CD4-positive, alpha-beta T cell (primary cell): ENCODE results near the gene ANKRD1. TPM values are rescaled to one million over a fixed set of nuclear protein-coding genes. Genes with fewer than 3 reads are reported as not detected.
"Not testable (repeated sequence)": the region's sequence is repeated elsewhere in the genome, so short reads cannot be mapped to it uniquely, and the experiment has no call there.

Experiments used
- ATAC-seq: fragments of 200-7000 bp; cut with Tn5 transposase; one replicate; pipeline ENCODE4 v1.10.0; 2022; ENCODE audit warnings: mild to moderate bottlenecking; ENCODE audit not compliant: poor library complexity
- CTCF ChIA-PET: fragments of 350-600 bp; sonication (Branson Sonifier 250); formaldehyde crosslinking; loops from one replicate; lab custom pipeline; 2021; ENCODE audit warnings: antibody characterized with exemption, inconsistent platforms; lab: Charles Lee
- POLR2A ChIA-PET: fragments of 350-600 bp; sonication (Branson Sonifier 250); formaldehyde crosslinking; loops from one replicate; lab custom pipeline; 2021; ENCODE audit warnings: antibody characterized with exemption, inconsistent platforms; lab: Charles Lee
- DNase-seq, 14 experiments: peaks; one replicate each; pipeline ENCODE4 v3.0.0-alpha.2; 2013 to 2020; ENCODE audit warnings: mixed read lengths in 2 of 14
- H3K27ac ChIP-seq, 2 donors: one replicate each; pipeline versions ENCODE4 v1.5.1 to v1.7.0; 2013; ENCODE audit warnings: low read length in 2 of 2, low read depth in 1 of 2, mild to moderate bottlenecking in 1 of 2
- H3K27me3 ChIP-seq, 2 experiments: 1 replicate in 1 of 2; 2 replicates in 1 of 2; pipeline versions ENCODE4 v1.6.1 to v1.7.0; 2013; ENCODE audit warnings: low read length in 2 of 2, control low read depth in 1 of 2, mild to moderate bottlenecking in 1 of 2, moderate library complexity in 1 of 2; ENCODE audit not compliant: insufficient read depth in 2 of 2, control insufficient read depth in 1 of 2
- H3K36me3 ChIP-seq: one replicate; pipeline ENCODE4 v1.6.1; 2013; ENCODE audit warnings: low read length, control low read depth; ENCODE audit not compliant: insufficient read depth
- H3K4me1 ChIP-seq: one replicate; pipeline ENCODE4 v1.6.1; 2013; ENCODE audit warnings: low read length, control low read depth; ENCODE audit not compliant: insufficient read depth
- H3K4me3 ChIP-seq: one replicate; pipeline ENCODE4 v1.5.1; 2013; ENCODE audit warnings: mild to moderate bottlenecking, low read length, moderate library complexity
- H3K9me3 ChIP-seq, 2 experiments: 1 replicate in 1 of 2; 2 replicates in 1 of 2; pipeline versions ENCODE4 v1.6.1 to v1.7.0; 2013; ENCODE audit warnings: low read length in 2 of 2, mild to moderate bottlenecking in 2 of 2, control low read depth in 1 of 2, moderate library complexity in 1 of 2; ENCODE audit not compliant: control insufficient read depth in 1 of 2, insufficient read depth in 1 of 2
- H3K27ac Mint-ChIP-seq: one replicate; pipeline ENCODE4 v1.8.0; 2020; ENCODE audit warnings: mixed read lengths
- H3K27me3 Mint-ChIP-seq: one replicate; pipeline ENCODE4 v1.8.0; 2021; ENCODE audit warnings: mixed read lengths
- H3K36me3 Mint-ChIP-seq: one replicate; pipeline ENCODE4 v1.8.0; 2021; ENCODE audit warnings: low read depth, mixed read lengths
- H3K4me1 Mint-ChIP-seq: one replicate; pipeline ENCODE4 v1.8.0; 2021; ENCODE audit warnings: low read depth, mixed read lengths
- H3K4me3 Mint-ChIP-seq: one replicate; pipeline ENCODE4 v1.8.0; 2020; ENCODE audit warnings: mild to moderate bottlenecking, mixed read lengths
- H3K9me3 Mint-ChIP-seq: one replicate; pipeline ENCODE4 v1.8.0; 2020; ENCODE audit warnings: mixed read lengths
- CTCF ChIP-seq: fragments of 200-600 bp; IDR thresholded peaks from one replicate; pipeline ENCODE4 v1.8.0; 2022; ENCODE audit warnings: antibody characterized with exemption, mild to moderate bottlenecking
- intact Hi-C, 2 experiments: fragments of 100-400 bp; cut with DNase I in 1 of 2; cut with micrococcal nuclease in 1 of 2; formaldehyde crosslinking; loops; one replicate each; pipeline versions ENCODE4 v1.15.1 to v1.9.0; 2023 to 2025; cut with DNase I, micrococcal nuclease
- total RNA-seq, 174 experiments: library from RNA in 2 of 174; stranded (reverse) in 2 of 174; gene quantifications; one replicate each; pipeline ENCODE4 v1.2.3 and lab custom pipeline; 2021 to 2026

The ANKRD1 gene
- total RNA-seq, 2 experiments from 2014 or later = not detected

GRCh38 chr10:90905925-90906324 lies 15.0 kb downstream of the ANKRD1 start:
- no peaks in the 10 kb centered on the region for H3K9me3 Mint-ChIP-seq
- no peak overlapping the region for H3K4me3 ChIP-seq
- H3K27me3 Mint-ChIP-seq = no peaks in the 10 kb centered on the region
- CTCF ChIA-PET = no interaction called here
- TF ChIP-seq CTCF = no peak
- no peak overlapping the region for H3K4me3 Mint-ChIP-seq
- H3K27me3 ChIP-seq = no peaks in the 10 kb centered on the region
- no peak overlapping the region for H3K27ac Mint-ChIP-seq
- no peaks in the 10 kb centered on the region for H3K4me1 ChIP-seq
- peaks cover 69% of the 10 kb centered on the region for H3K36me3 Mint-ChIP-seq
- intact Hi-C loops = loop anchor here in 1 of 2 experiments (5.0 kb wide), 1 partner anchor 101 kb away; no protein-coding TSS in a partner anchor
- DNase-seq = no peak
- H3K4me1 Mint-ChIP-seq = no peaks in the 10 kb centered on the region
- no peak for ATAC-seq
- H3K9me3 ChIP-seq = no peaks in the 10 kb centered on the region
- peaks cover 21% of the 10 kb centered on the region for H3K36me3 ChIP-seq
- POLR2A ChIA-PET = no interaction called here
- no peak overlapping the region for H3K27ac ChIP-seq

GRCh38 chr10:90896916-90897315 lies 24.0 kb downstream of the ANKRD1 start:
- peaks cover 46% of the 10 kb centered on the region for H3K36me3 ChIP-seq
- ChIA-PET POLR2A (interaction anchor here (0.6 kb wide), 2 partner anchors 166 to 355 kb away, joined by 3 to 4 read pairs; no protein-coding TSS in a partner anchor), CTCF (interaction anchor here (2.0 kb wide), 1 partner anchor 14 kb away, joined by 7 read pairs; no protein-coding TSS in a partner anchor)
- H3K27me3 ChIP-seq, intact Hi-C loops, H3K9me3 ChIP-seq, H3K9me3 Mint-ChIP-seq, H3K27ac Mint-ChIP-seq, H3K27ac ChIP-seq, H3K27me3 Mint-ChIP-seq, ATAC-seq, H3K4me3 Mint-ChIP-seq, H3K4me1 ChIP-seq, H3K4me3 ChIP-seq: not testable (repeated sequence)
- H3K36me3 Mint-ChIP-seq = peaks cover 83% of the 10 kb centered on the region
- peak in 1 of 14 experiments; percentile 27 for DNase-seq
- H3K4me1 Mint-ChIP-seq = peaks cover 27% of the 10 kb centered on the region

- no peak overlapping the region for H3K27ac Mint-ChIP-seq
- no peak overlapping the region for H3K4me3 ChIP-seq
- peaks cover 2% of the 10 kb centered on the region for H3K4me1 ChIP-seq
- ATAC-seq (no peak), DNase-seq (no peak)
- ChIA-PET POLR2A (no interaction called here), CTCF (interaction anchor here (3.5 kb wide), 1 partner anchor 18 kb away, joined by 12 read pairs; no protein-coding TSS in a partner anchor)
- intact Hi-C loops = no loop called here
- no peak for TF ChIP-seq CTCF
- H3K27me3 Mint-ChIP-seq = no peaks in the 10 kb centered on the region
- H3K9me3 Mint-ChIP-seq = no peaks in the 10 kb centered on the region
- no peaks in the 10 kb centered on the region for H3K9me3 ChIP-seq
- peaks cover 67% of the 10 kb centered on the region for H3K36me3 ChIP-seq
- no peaks in the 10 kb centered on the region for H3K27me3 ChIP-seq
- peaks cover 86% of the 10 kb centered on the region for H3K36me3 Mint-ChIP-seq
- no peak overlapping the region for H3K4me3 Mint-ChIP-seq
- H3K27ac ChIP-seq = no peak overlapping the region
- H3K4me1 Mint-ChIP-seq = peaks cover 40% of the 10 kb centered on the region
These were observed 27.7 kb downstream of the ANKRD1 start for GRCh38 chr10:90893190-90893589.

- H3K4me3 ChIP-seq = no peak overlapping the region
- Mint-ChIP-seq H3K27me3 (no peaks in the 10 kb centered on the region), H3K4me1 (peaks cover 26% of the 10 kb centered on the region), H3K4me3 (no peak overlapping the region), H3K27ac (no peak overlapping the region), H3K9me3 (no peaks in the 10 kb centered on the region), H3K36me3 (peaks cover 98% of the 10 kb centered on the region)
- peaks cover 84% of the 10 kb centered on the region for H3K36me3 ChIP-seq
- intact Hi-C loops = no loop called here
- no peaks in the 10 kb centered on the region for H3K9me3 ChIP-seq
- ChIA-PET POLR2A (no interaction called here), CTCF (no interaction called here)
- no peak for TF ChIP-seq CTCF
- ATAC-seq (no peak), DNase-seq (no peak)
- H3K27ac ChIP-seq = no peak overlapping the region
- H3K4me1 ChIP-seq = no peaks in the 10 kb centered on the region
- no peaks in the 10 kb centered on the region for H3K27me3 ChIP-seq
These were observed 30.5 kb downstream of the ANKRD1 start for GRCh38 chr10:90890347-90890746.
